HFFc6 (cell line): Measurements from ENCODE around the gene CCDC40. TPM values are rescaled to one million over a fixed set of nuclear protein-coding genes. Genes with fewer than 3 reads are reported as not detected.

ENCODE experiments used
- DNase-seq: peaks from one replicate; pipeline ENCODE4 v3.0.0-alpha.2; 2018
- H3K27ac Mint-ChIP-seq: 2 replicates; pipeline ENCODE4 v1.8.0; 2020; ENCODE audit warnings: mild to moderate bottlenecking, mixed read lengths
- H3K27me3 Mint-ChIP-seq: 2 replicates; pipeline ENCODE4 v1.8.0; 2021; ENCODE audit warnings: mild to moderate bottlenecking, moderate library complexity, mixed read lengths; ENCODE audit not compliant: insufficient read depth
- H3K36me3 Mint-ChIP-seq: 2 replicates; pipeline ENCODE4 v1.8.0; 2021; ENCODE audit warnings: low read depth, mixed read lengths
- H3K4me1 Mint-ChIP-seq: 2 replicates; pipeline ENCODE4 v1.8.0; 2020; ENCODE audit warnings: low read depth, mixed read lengths
- H3K4me3 Mint-ChIP-seq: 2 replicates; pipeline ENCODE4 v1.8.0; 2020; ENCODE audit warnings: mild to moderate bottlenecking, moderate library complexity, mixed read lengths
- H3K9me3 Mint-ChIP-seq: 2 replicates; pipeline ENCODE4 v1.8.0; 2020; ENCODE audit warnings: mild to moderate bottlenecking, mixed read lengths
- total RNA-seq, 6 experiments: library from RNA; stranded (reverse); fragmentation: NEBNext Ultra II Directional; extraction: Animal tissue kit (Norgen Biotek cat#: 25700); gene quantifications; 2 replicates in 1 of 6; 3 replicates in 5 of 6; pipeline ENCODE4 v1.2.3, GENCODE V29; 2021
- TF ChIP-seq, protein P1 (sequence below): fragments of 200-600 bp; sonication (generic); IDR thresholded peaks from 2 replicates; pipeline ENCODE4 v1.5.0; 2021; ENCODE audit warnings: antibody characterized with exemption, mild to moderate bottlenecking

The CCDC40 gene
- total RNA-seq, 6 experiments from 2014 or later: 1.7 to 3.2 (median 2.1) TPM

DNA sequence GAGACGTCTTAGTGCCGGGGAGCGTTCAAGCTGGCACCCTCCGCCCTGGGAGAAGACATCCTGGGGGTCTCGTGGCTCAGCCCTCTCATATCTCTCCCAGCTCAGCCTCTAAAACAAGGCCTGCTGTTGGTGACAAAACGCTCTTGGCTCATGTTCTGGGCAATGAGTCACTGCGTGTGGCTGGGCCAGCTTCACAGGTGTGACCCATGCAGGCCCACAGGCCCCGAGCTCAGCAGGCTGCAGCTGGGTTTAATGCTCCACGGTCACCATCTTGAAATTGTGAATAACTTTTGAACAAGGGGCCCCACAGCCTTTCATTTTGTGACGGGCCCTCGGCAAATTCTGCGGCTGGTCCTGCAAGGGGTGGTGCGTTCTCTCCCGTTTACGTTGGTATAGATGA is 87.3 kb downstream of the CCDC40 start:
- Mint-ChIP-seq H3K9me3 (no peaks in the 10 kb centered on the region), H3K4me3 (no peak overlapping the region), H3K27me3 (peaks cover 3% of the 10 kb centered on the region), H3K27ac (no peak overlapping the region), H3K36me3 (no peaks in the 10 kb centered on the region), H3K4me1 (peaks cover 7% of the 10 kb centered on the region; the same call in 1 of the 2 replicates)
- DNase-seq: no peak
- TF ChIP-seq, protein P1, sequence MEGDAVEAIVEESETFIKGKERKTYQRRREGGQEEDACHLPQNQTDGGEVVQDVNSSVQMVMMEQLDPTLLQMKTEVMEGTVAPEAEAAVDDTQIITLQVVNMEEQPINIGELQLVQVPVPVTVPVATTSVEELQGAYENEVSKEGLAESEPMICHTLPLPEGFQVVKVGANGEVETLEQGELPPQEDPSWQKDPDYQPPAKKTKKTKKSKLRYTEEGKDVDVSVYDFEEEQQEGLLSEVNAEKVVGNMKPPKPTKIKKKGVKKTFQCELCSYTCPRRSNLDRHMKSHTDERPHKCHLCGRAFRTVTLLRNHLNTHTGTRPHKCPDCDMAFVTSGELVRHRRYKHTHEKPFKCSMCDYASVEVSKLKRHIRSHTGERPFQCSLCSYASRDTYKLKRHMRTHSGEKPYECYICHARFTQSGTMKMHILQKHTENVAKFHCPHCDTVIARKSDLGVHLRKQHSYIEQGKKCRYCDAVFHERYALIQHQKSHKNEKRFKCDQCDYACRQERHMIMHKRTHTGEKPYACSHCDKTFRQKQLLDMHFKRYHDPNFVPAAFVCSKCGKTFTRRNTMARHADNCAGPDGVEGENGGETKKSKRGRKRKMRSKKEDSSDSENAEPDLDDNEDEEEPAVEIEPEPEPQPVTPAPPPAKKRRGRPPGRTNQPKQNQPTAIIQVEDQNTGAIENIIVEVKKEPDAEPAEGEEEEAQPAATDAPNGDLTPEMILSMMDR: no peak

DNA sequence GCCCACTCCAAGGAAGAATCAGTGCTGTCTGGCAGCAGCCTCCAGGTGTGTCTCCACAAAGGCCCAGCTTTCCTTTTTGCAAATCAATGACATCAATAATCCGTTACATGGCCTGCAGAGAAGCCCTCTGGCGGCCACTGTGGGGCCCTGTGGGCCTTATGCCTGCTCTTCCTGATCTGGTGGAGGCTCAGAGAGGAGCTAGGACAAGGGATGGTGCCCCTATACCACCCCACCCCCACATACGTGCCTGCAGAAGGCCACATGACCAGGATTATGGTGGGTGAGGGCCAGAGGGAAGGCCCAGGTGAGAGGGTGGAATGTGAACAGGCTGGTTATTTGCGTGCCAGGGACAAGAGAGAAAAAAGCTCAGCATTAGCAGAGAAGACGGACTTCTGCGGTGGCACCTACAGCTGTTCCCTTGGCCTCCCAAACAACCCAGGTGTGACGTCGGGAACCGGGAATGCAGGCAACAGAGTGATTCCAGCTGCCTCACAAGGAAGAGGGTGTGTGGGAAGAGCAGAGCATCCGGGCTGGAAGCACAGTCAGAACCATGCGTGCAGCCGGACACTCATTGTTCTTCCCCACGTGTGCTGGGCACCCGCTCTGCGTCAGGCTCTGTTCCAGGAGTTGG is 88.0 kb downstream of the CCDC40 start:
- H3K27me3 Mint-ChIP-seq: peaks cover 3% of the 10 kb centered on the region
- TF ChIP-seq, protein P1: peak; percentile 64
- no peaks in the 10 kb centered on the region for H3K36me3 Mint-ChIP-seq
- no peak overlapping the region for H3K4me3 Mint-ChIP-seq
- no peaks in the 10 kb centered on the region for H3K9me3 Mint-ChIP-seq
- DNase-seq: no peak
- H3K27ac Mint-ChIP-seq: no peak overlapping the region
- H3K4me1 Mint-ChIP-seq: peaks cover 7% of the 10 kb centered on the region; the same call in 1 of the 2 replicates

DNA sequence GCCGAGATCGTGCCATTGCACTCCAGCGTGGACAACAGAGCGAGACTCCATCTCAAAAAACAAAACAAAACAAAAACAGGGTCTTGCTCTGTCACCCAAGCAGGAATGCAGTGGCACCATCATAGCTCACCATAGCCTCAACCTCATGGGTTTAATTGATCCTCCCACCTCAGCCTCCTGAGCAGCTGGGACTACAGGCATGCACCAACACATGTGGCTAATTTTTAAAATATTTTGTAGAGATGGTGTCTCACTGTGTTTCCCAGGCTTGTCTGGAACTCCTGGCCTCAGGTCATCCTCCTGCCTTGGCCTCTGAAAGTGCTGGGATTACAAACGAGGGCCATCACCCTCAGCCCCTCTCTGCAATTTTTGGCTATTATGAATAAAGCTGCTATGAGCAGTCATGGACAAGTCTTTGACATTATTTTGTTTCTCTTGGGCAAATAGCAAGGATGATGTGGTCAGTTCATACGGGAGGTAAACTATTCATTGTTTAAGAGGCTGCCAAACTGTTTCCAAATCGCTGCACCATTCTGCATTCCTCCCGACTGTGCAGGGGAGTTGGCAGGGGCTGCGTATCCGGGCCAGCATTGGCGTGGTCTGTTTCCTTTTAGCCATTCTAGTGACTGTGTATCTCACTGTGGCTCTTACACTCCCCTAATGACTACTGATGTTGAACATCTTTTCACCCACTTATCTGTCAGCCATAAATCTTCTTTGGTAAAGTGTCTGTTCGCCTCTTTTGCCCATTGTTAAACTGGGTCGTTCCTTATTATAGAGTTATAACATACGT is 89.4 kb downstream of the CCDC40 start:
- TF ChIP-seq, protein P1: no peak
- peaks cover 3% of the 10 kb centered on the region for H3K27me3 Mint-ChIP-seq
- peaks cover 7% of the 10 kb centered on the region; the same call in 1 of the 2 replicates for H3K4me1 Mint-ChIP-seq
- H3K4me3 Mint-ChIP-seq: no peak overlapping the region
- no peaks in the 10 kb centered on the region for H3K9me3 Mint-ChIP-seq
- no peaks in the 10 kb centered on the region for H3K36me3 Mint-ChIP-seq
- peak; percentile 19 for DNase-seq
- H3K27ac Mint-ChIP-seq: no peak overlapping the region

DNA sequence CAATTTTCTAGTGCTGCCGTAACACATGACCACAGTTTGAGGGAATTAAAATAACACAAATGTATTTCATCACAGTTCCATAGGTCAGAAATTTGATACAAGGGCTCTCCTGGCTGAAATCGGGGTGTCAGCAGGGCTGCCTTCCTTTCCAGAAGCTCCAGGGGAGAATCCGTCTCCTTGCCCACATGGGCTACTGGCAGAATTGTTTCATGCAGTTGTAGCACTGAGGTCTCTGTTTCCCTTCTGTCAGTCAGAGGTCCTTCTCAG is 89.9 kb downstream of the CCDC40 start:
- TF ChIP-seq, protein P1: no peak
- peaks cover 7% of the 10 kb centered on the region; the same call in 1 of the 2 replicates for H3K4me1 Mint-ChIP-seq
- H3K27ac Mint-ChIP-seq: no peak overlapping the region
- DNase-seq: no peak
- H3K4me3 Mint-ChIP-seq: no peak overlapping the region
- H3K36me3 Mint-ChIP-seq: no peaks in the 10 kb centered on the region
- H3K27me3 Mint-ChIP-seq: peaks cover 3% of the 10 kb centered on the region
- no peaks in the 10 kb centered on the region for H3K9me3 Mint-ChIP-seq

DNA sequence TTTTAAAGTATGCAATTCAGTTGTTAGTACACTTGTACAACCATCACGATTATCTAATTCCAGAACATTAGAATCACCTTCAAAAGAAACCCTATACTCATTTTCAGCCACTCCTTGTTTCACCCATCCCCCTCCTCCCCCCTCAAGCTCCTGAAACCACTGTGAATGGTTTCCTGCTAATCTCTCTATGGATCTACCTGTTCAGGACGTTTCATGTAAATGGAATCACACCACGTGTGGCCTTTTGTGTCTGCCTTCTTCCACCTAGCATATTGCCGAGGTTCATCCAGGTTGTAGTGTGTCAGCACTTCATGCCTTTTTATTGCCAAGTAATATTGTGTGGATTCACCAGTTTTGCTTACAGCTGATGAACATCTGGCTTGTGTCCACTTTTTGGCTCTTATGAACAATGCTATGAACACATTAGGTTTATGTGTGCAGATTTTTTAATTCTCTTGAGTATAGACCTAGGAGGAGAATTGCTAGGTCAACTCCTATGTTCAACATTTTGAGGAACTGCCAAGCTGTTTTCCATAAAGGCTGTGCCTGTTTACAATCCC is 92.6 kb downstream of the CCDC40 start:
- TF ChIP-seq, protein P1: no peak
- Mint-ChIP-seq H3K4me1 (peaks cover 5% of the 10 kb centered on the region; the same call in 1 of the 2 replicates), H3K9me3 (no peaks in the 10 kb centered on the region), H3K27me3 (peaks cover under 1% of the 10 kb centered on the region; the same call in 1 of the 2 replicates), H3K27ac (no peak overlapping the region), H3K4me3 (no peak overlapping the region), H3K36me3 (peaks cover 12% of the 10 kb centered on the region)
- no peak for DNase-seq
